Measurements from ENCODE around the gene EIF2B4. TPM values are rescaled to one million over a fixed set of nuclear protein-coding genes. Genes with fewer than 3 reads are reported as not detected.

Gene EIF2B4
- 10 to 100 TPM; 63.4 to 69.8 (median 65.0) TPM for total RNA-seq

DNA sequence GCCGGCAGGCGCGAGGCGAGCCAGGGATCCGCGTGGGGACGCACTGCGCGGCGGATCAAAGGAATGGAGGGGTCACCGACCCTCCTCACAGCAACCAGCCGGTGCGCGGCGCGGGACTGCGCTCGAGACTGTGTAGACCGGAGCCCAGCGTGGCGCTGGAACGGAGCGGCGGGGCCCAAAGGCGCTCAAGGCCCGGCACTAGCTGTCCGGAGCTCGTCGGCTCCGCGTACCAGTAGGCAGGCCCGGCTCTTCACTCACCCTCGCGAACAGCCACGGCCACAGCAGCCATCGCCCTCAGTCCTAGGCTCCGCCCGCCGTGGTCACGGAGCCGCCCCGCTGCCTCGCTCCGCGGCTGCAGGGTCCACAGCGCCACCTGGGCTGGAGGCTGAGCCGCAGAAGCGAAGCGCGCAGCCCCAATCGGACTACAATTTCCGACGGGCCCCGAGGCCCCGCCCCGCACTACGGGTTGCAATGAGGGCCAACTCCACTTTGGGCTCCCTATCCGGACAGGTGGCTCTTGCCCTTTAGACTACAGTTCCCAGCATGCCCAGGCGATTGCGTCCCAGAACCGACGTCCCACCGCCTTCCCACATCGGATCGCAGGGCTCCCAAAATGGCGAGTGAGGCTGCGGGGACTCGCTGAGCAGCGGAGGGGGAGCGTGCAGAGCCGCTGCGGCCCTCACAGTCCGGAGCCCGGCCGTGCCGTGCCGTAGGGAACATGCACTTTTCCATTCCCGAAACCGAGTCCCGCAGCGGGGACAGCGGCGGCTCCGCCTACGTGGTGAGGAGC lies at the start of gene EIF2B4, which contains the start of gene SNX17:
EIF2B4 (minus strand) TSS at position 313 of the 790 bp plus-strand sequence; CDS start at position 289, 24 bp downstream.
SNX17 (plus strand) TSS at position 591 of the 790 bp plus-strand sequence; CDS start at position 719, 128 bp downstream.
- Mint-ChIP-seq H3K4me1 (ENCODE audit: low read depth) (peaks cover 46% of the 10 kb centered on the region), H3K4me3 (peak within 1 kb of the TSS; percentile 82), H3K9me3 (no peaks in the 10 kb centered on the region), H3K36me3 (ENCODE audit: insufficient read depth) (peaks cover 47% of the 10 kb centered on the region), H3K27me3 (ENCODE audit: low read depth) (no peaks in the 10 kb centered on the region)
- peak; percentile 99 for DNase-seq
- ATAC-seq, result peak; percentile 94 to 96

DNA sequence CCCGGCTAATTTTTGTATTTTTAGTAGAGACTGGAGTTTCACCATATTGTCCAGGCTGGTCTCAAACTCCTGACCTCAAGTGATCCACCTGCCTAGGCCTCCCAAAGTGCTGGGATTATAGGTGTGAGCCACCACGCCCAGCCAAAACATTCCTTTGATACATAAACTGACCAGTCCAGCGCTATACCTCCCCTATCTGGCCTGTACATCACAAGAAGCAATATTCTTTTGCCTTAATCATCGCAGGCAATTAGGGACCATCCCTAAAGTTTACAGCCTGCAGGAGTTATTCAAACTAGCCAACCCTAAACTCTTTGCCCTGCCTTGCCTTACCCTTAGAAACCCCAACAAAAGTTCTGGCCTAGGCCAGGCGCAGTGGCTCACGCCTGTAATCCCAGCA lies 46.0 kb upstream of the EIF2B4 start:
- peaks cover 2% of the 10 kb centered on the region for H3K4me1 Mint-ChIP-seq (ENCODE audit: low read depth)
- no peaks in the 10 kb centered on the region for H3K9me3 Mint-ChIP-seq
- H3K36me3 Mint-ChIP-seq (ENCODE audit: insufficient read depth), result no peaks in the 10 kb centered on the region
- no peak overlapping the region for H3K4me3 Mint-ChIP-seq
- H3K27me3 Mint-ChIP-seq (ENCODE audit: low read depth), result no peaks in the 10 kb centered on the region
- no peak for ATAC-seq
- DNase-seq, result no peak

DNA sequence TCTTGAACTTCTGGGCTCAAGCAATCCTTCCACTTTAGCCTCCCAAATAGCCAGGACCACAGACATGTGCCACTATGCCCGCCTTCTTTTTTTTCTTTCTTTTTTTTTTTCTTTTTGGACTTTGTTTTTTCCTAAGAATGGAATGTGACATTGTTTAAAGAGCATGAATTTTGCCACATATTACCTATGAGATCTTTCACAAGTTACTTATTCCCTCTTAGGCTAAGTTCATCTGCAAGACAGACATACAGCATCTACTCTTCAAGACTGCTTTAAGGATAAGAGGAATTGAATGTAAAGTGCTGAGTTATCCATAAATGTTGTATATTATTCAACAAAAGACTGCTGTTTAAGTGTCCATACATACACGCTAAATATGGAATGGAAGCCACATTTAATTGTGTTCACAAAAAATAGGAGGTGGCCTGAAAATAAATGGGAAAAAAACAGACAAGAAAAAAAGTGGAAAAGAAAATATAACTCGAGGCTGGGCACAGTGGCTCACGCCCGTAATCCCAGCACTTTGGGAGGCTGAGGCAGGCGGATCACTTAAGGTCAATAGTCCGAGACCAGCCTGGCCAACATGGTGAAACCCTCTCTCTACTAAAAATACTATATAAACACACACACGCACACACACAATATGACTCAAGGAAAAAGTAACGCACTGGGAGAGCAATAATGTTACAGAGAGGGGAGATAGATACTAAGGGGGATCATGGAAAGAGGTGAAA lies 42.4 kb upstream of the EIF2B4 start:
- peaks cover 3% of the 10 kb centered on the region for H3K36me3 Mint-ChIP-seq (ENCODE audit: insufficient read depth)
- DNase-seq (no peak), ATAC-seq (no peak)

DNA sequence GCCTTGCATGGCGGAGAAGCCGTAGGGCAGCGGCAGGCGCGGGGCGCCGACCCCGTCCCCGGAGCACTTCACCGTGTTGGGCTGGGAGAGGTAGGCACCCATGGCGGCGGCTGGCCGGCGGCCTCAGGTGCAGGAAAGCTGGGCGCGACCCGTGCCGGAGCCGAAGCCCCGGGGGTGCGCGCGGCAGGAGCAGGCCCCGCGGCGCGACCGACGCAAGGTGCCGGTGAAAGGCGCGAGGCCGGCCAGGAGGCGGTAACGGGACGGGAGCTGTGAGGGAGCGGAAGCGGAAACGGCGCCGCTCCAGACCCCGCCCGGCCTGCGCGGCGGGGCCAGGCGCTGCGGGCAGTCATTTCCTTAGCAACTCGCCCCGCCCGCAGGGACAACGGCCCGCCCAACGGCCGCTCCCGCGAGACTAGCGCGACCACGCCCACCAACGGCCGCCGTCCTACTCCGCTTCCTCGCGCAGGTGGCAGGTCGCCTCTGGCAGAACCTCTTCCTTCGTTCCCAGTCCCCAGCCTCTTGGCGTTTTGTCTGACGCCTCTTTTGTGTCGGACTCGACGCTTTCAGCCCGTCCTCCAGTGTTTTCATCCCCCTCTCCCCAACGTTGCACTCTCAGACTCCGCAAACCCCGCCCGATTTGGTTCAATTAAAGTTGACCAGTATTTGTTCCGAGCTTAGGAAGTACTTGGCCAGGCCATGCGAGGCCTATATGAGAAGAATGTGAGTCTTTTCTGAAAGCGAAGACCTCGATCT lies 39.4 kb upstream of the EIF2B4 start, which contains the start of gene PPM1G:
PPM1G (minus strand) TSS at position 271 of the 753 bp plus-strand sequence; CDS start at position 102, 169 bp downstream.
- Mint-ChIP-seq H3K36me3 (ENCODE audit: insufficient read depth) (peaks cover 8% of the 10 kb centered on the region), H3K27me3 (ENCODE audit: low read depth) (no peaks in the 10 kb centered on the region), H3K9me3 (no peaks in the 10 kb centered on the region), H3K4me3 (peak within 1 kb of the TSS; percentile 89), H3K4me1 (ENCODE audit: low read depth) (peaks cover 32% of the 10 kb centered on the region)
- ATAC-seq, result peak; percentile 99
- peak; percentile 96 for DNase-seq

More for the DNA sequence above, 42.4 kb upstream of the EIF2B4 start:
- Mint-ChIP-seq H3K27me3 (ENCODE audit: low read depth) (no peaks in the 10 kb centered on the region), H3K4me3 (no peak overlapping the region), H3K4me1 (ENCODE audit: low read depth) (peaks cover 18% of the 10 kb centered on the region), H3K9me3 (no peaks in the 10 kb centered on the region)

DNA sequence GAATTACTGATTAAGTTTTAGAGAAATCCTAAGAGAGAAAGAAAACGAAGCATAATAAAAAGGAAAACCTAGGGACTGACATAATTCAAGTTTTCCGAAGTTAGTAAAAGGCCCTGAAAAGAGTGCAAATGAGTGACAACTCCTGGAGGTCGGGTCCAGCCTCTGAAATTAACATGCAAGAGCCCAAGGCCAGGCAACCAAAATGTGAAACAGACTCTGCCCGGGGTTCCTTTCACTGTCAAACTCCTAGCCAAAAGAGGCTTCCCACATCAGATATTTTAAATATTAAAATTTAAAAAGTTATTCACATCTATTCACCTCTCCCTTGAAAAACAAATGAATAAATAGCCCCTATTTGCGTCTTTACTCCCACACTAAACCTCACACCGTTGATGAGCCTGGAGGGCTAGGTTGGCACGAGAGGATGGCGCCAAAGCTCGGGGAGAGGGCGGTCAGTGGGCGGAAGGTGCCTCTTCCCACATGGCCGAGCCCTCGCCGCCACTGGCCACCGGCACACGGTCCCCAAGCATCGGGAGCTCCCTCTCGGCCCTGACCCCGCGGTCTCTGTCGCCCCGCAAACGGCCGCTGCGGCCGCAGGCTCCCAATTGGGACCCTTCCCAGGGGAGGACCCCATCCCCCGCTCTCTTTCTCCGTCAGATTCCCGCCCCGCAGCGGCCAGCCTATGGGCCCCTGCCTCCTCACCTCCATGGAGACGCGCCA lies 38.6 kb upstream of the EIF2B4 start:
- DNase-seq (no peak), ATAC-seq (peak; percentile 28 to 33)
- no peaks in the 10 kb centered on the region for H3K27me3 Mint-ChIP-seq (ENCODE audit: low read depth)
- peaks cover 34% of the 10 kb centered on the region for H3K4me1 Mint-ChIP-seq (ENCODE audit: low read depth)
- peaks cover 8% of the 10 kb centered on the region for H3K36me3 Mint-ChIP-seq (ENCODE audit: insufficient read depth)
- peak overlapping the region; percentile 89 for H3K4me3 Mint-ChIP-seq
- no peaks in the 10 kb centered on the region for H3K9me3 Mint-ChIP-seq

DNA sequence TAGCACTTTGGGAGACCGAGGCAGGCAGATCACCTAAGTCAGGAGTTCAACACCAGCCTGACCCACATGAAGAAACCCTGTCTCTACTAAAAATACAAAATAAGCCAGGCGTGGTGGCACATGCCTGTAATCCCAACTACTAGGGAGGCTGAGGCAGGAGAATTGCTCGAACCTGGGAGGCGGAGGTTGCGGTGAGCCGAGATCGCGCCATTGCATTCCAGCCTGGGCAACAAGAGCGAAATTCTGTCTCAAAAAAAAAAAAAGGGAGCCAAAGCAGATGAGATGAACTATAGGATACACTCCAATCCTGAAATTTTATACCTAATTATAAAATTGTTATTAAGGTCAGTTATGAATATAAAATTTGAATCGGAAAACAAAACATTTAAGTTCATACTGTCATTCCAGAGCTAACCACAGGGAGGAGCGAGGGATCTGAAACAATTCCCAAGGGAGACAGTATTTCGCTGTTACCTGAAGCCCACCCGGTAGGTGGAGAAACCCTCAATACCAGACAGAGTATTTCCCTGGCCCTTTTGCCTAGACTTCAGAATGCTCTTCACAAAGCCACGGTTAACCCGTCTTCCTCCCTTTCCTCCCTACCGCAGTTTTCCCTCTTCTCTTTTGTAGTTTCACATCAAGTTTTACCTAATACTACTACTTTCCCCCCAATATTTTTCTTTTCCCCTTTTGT lies 37.8 kb upstream of the EIF2B4 start:
- ATAC-seq, result no peak
- H3K4me1 Mint-ChIP-seq (ENCODE audit: low read depth), result peaks cover 37% of the 10 kb centered on the region
- peaks cover 11% of the 10 kb centered on the region for H3K36me3 Mint-ChIP-seq (ENCODE audit: insufficient read depth)
- DNase-seq, result no peak
- H3K9me3 Mint-ChIP-seq, result no peaks in the 10 kb centered on the region
- no peaks in the 10 kb centered on the region for H3K27me3 Mint-ChIP-seq (ENCODE audit: low read depth)
- H3K4me3 Mint-ChIP-seq, result peak overlapping the region; percentile 89

DNA sequence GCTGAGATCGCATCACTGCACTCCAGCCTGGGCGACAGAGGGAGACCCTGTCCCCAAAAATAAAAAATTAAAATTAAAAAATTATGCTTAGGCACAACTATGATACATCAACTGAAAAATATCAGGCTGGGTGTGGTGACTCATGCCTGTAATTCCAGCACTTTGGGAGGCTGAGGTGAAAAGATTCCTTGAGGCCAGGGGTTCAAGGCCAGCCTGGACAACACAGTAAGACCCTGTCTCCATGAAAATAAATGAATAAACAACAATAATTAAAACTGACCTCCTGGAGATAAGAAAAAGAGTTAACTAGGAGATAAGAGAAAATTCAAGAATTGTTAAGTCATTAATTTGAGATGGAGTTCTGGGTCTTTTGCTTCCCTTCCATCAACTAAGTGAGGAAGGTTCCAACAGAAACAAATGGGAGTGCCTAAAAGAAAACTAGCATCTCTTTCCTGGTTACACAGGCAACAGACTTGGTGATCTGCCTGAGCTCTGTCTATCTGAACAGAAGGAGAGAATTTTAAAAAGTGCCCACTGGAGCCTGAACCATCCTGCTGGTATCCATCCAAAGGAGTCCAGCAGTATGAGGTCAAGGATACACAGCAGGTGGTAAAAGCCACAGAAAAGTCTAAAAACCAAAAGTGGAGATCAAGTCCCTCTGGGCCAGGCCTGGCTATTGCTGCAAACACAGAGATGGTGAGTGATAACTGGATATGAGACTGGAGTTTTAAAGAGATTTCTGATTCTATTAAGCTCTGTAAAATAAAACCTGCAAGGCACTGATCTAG lies 30.4 kb upstream of the EIF2B4 start:
- no peaks in the 10 kb centered on the region for H3K9me3 Mint-ChIP-seq
- peaks cover 30% of the 10 kb centered on the region for H3K4me1 Mint-ChIP-seq (ENCODE audit: low read depth)
- no peak overlapping the region for H3K4me3 Mint-ChIP-seq
- no peak for DNase-seq
- no peaks in the 10 kb centered on the region for H3K27me3 Mint-ChIP-seq (ENCODE audit: low read depth)
- ATAC-seq, result no peak
- H3K36me3 Mint-ChIP-seq (ENCODE audit: insufficient read depth), result peaks cover 10% of the 10 kb centered on the region

DNA sequence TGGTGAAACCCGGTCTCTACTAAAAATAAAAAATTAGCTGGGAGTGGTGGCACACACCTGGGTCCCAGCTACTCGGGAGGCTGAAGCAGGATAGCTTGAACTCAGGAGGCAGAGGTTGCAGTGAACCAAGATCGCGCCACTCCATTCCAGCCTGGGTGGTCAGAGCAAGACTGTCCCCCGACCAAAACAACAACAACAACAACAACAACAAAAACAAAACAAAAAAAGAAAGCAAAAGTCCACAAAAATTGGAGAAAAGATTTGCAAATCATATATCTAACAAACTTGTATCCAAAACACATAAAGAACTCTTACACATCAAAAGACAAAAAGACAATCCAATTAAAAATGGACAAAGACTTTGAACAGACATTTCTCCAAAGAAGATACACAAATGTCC lies 28.8 kb upstream of the EIF2B4 start:
- no peak for ATAC-seq
- no peak overlapping the region for H3K4me3 Mint-ChIP-seq

DNA sequence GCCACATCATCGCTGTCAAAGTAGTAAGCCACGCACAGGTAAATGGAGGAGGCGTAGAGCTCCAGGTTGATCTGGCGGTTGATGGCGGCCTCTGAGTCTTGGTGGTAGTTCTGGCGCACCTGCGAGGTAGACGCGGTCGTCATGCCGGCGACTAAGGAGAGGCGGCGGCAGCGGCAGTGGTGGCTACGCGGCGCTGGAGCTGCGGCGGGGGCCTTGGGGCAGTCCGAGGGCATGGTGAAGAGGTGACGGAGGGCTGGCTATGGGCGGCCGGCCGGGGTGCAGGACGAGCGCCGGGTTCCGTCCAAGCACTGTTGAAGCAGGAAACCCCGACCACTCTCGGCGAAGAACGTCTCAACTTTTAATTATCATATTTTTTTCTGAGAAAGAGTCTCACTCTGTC lies 23.1 kb upstream of the EIF2B4 start:
- Mint-ChIP-seq H3K36me3 (ENCODE audit: insufficient read depth) (peaks cover 24% of the 10 kb centered on the region), H3K4me3 (no peak overlapping the region), H3K4me1 (ENCODE audit: low read depth) (peaks cover 42% of the 10 kb centered on the region)

More for the DNA sequence above, 28.8 kb upstream of the EIF2B4 start:
- peaks cover 30% of the 10 kb centered on the region for H3K4me1 Mint-ChIP-seq (ENCODE audit: low read depth)
- H3K9me3 Mint-ChIP-seq, result no peaks in the 10 kb centered on the region
- H3K36me3 Mint-ChIP-seq (ENCODE audit: insufficient read depth), result peaks cover 10% of the 10 kb centered on the region
- no peak for DNase-seq
- H3K27me3 Mint-ChIP-seq (ENCODE audit: low read depth), result no peaks in the 10 kb centered on the region

DNA sequence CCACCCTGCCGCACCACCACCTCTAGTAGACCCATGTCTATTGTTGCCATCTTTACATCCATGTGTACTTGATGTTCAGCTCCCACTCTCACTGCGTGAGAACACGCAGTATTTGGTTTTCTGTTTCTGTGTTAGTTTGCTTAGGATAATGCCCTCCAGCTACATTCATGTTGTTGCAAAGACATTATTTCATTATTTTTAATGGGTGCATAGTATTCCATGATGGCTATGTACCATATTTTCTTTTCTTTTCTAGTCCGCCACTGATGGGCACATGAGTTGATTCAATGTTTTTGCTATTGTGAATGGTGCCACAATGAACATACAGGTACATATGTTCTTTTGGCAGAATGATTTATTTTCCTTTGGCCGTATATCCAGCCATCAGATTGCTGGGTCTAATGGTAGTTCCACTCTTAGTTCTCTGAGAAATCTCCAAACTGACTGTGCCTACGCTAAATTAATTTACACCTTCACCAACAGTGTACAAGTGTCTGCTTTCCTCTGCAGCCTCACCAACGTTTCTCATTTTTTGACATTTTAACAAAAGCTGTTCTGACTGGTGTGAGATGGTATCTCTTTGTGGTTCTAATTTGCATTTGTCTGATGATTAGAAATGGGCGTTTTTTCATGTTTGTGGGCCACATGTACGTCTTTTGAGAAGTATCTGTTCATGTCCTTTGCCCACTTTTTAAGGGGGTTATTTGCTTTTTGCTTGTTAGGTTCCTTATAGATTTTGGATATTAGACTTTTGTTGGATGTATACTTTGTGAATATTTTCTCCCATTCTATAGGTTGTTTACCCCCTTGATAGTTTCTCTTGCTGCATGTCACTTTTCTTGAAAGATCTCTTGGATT lies 20.9 kb upstream of the EIF2B4 start:
- no peaks in the 10 kb centered on the region for H3K27me3 Mint-ChIP-seq (ENCODE audit: low read depth)
- H3K4me1 Mint-ChIP-seq (ENCODE audit: low read depth), result peaks cover 33% of the 10 kb centered on the region
- peak overlapping the region; percentile 56 for H3K4me3 Mint-ChIP-seq
- ATAC-seq (peak; percentile 63 to 76), DNase-seq (no peak)
- H3K36me3 Mint-ChIP-seq (ENCODE audit: insufficient read depth), result peaks cover 19% of the 10 kb centered on the region
- no peaks in the 10 kb centered on the region for H3K9me3 Mint-ChIP-seq

More for the DNA sequence above, 23.1 kb upstream of the EIF2B4 start:
- ATAC-seq, result no peak
- Mint-ChIP-seq H3K27me3 (ENCODE audit: low read depth) (no peaks in the 10 kb centered on the region), H3K9me3 (no peaks in the 10 kb centered on the region)
- DNase-seq, result no peak

DNA sequence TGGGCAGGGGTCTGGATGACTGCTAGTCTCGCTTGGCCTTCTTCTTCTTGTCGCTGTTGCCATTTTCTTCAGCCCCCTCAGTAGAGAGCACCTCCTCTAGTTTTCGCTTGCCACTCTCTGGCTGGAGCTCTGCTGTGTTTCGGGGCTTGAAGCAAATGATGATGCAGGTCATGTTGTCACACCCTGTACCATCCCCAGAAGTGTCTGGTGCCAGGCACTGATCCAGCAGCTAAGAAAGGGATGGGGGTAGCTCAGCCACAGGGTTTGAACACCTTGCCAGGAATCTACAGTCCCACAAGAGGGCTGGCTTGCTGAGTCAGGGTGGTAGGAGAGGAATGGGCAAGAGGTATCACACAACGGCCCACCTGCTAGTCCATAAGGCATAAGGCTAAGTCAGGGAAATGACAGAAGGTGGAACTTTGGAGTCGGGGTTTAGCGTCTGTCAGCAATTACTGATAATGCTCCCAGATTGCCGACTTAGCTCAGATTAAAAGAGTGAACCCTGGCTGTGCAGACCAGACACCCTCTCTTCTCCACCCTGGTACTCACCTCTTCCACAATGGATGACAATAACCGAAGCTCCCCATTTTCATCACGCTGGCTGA lies 11.5 kb upstream of the EIF2B4 start:
- DNase-seq (no peak), ATAC-seq (no peak)
- H3K36me3 Mint-ChIP-seq (ENCODE audit: insufficient read depth), result peaks cover 44% of the 10 kb centered on the region
- H3K4me1 Mint-ChIP-seq (ENCODE audit: low read depth), result peaks cover 18% of the 10 kb centered on the region
- H3K27me3 Mint-ChIP-seq (ENCODE audit: low read depth), result no peaks in the 10 kb centered on the region
- no peaks in the 10 kb centered on the region for H3K9me3 Mint-ChIP-seq
- H3K4me3 Mint-ChIP-seq, result peak overlapping the region; percentile 88
